Stimulated activated effector memory CD8-positive, alpha-beta T cell treated with anti-CD3 and anti-CD28 coated beads, Interleukin-12 subunit alpha, Interleukin-12 subunit beta, amount 100 ng/mL, for 72 hours (primary cell): Measurements from ENCODE around the gene CKB.

Experiments used
- ATAC-seq: fragments of 150-1000 bp; cut with Tn5 transposase; 2 replicates; pipeline ENCODE4 v1.10.0; 2021
- DNase-seq, 2 donors: peaks; one replicate each; pipeline ENCODE4 v3.0.0; 2021 to 2022; ENCODE audit warnings: low spot score in 2 of 2
- H3K27ac Mint-ChIP-seq: one replicate; pipeline ENCODE4 v1.8.0; 2022; ENCODE audit warnings: mild to moderate bottlenecking, mixed read lengths
- H3K36me3 Mint-ChIP-seq: one replicate; pipeline ENCODE4 v1.8.0; 2022; ENCODE audit warnings: mild to moderate bottlenecking, mixed read lengths
- H3K4me1 Mint-ChIP-seq: one replicate; pipeline ENCODE4 v1.8.0; 2022; ENCODE audit warnings: mixed read lengths
- H3K4me3 Mint-ChIP-seq: one replicate; pipeline ENCODE4 v1.8.0; 2022; ENCODE audit warnings: mild to moderate bottlenecking, mixed read lengths
- H3K9me3 Mint-ChIP-seq: one replicate; pipeline ENCODE4 v1.8.0; 2022; ENCODE audit warnings: mixed read lengths

Gene CKB

GRCh38 chr14:103543721-103544387, 21.2 kb upstream of the CKB start:
- no peaks in the 10 kb centered on the region for H3K9me3 Mint-ChIP-seq
- no peaks in the 10 kb centered on the region for H3K4me1 Mint-ChIP-seq
- no peak overlapping the region for H3K4me3 Mint-ChIP-seq
- DNase-seq (no peak), ATAC-seq (no peak)
- no peak overlapping the region for H3K27ac Mint-ChIP-seq
- peaks cover 6% of the 10 kb centered on the region for H3K36me3 Mint-ChIP-seq

- no peak overlapping the region for H3K27ac Mint-ChIP-seq
- peaks cover 6% of the 10 kb centered on the region for H3K36me3 Mint-ChIP-seq
- H3K4me1 Mint-ChIP-seq = no peaks in the 10 kb centered on the region
- H3K4me3 Mint-ChIP-seq = no peak overlapping the region
- ATAC-seq (no peak), DNase-seq (no peak)
- no peaks in the 10 kb centered on the region for H3K9me3 Mint-ChIP-seq
Measured at GRCh38 chr14:103543140-103543539, 20.5 kb upstream of the CKB start.

GRCh38 chr14:103542605-103543088, 20.0 kb upstream of the CKB start:
- no peak overlapping the region for H3K27ac Mint-ChIP-seq
- ATAC-seq = no peak
- no peak for DNase-seq
- no peak overlapping the region for H3K4me3 Mint-ChIP-seq
- no peaks in the 10 kb centered on the region for H3K4me1 Mint-ChIP-seq
- H3K9me3 Mint-ChIP-seq = no peaks in the 10 kb centered on the region
- H3K36me3 Mint-ChIP-seq = peaks cover 6% of the 10 kb centered on the region

GRCh38 chr14:103541709-103542604, 19.3 kb upstream of the CKB start:
- Mint-ChIP-seq H3K4me3 (no peak overlapping the region), H3K9me3 (no peaks in the 10 kb centered on the region), H3K36me3 (peaks cover 6% of the 10 kb centered on the region), H3K4me1 (no peaks in the 10 kb centered on the region), H3K27ac (no peak overlapping the region)
- DNase-seq = no peak
- no peak for ATAC-seq

GRCh38 chr14:103540821-103541708, 18.4 kb upstream of the CKB start:
- Mint-ChIP-seq H3K36me3 (peaks cover 6% of the 10 kb centered on the region), H3K4me1 (no peaks in the 10 kb centered on the region), H3K9me3 (no peaks in the 10 kb centered on the region), H3K4me3 (no peak overlapping the region), H3K27ac (no peak overlapping the region)
- ATAC-seq (no peak), DNase-seq (no peak)

- no peak for ATAC-seq
- H3K27ac Mint-ChIP-seq = no peak overlapping the region
- H3K36me3 Mint-ChIP-seq = peaks cover 6% of the 10 kb centered on the region
Measured at GRCh38 chr14:103539056-103539825, 16.6 kb upstream of the CKB start.

GRCh38 chr14:103538291-103539055, 15.8 kb upstream of the CKB start:
- no peak for ATAC-seq
- H3K4me1 Mint-ChIP-seq = no peaks in the 10 kb centered on the region
- no peaks in the 10 kb centered on the region for H3K9me3 Mint-ChIP-seq
- H3K36me3 Mint-ChIP-seq = peaks cover 6% of the 10 kb centered on the region
- no peak overlapping the region for H3K4me3 Mint-ChIP-seq
- H3K27ac Mint-ChIP-seq = no peak overlapping the region
- DNase-seq = no peak

More at GRCh38 chr14:103539056-103539825, 16.6 kb upstream of the CKB start:
- H3K4me1 Mint-ChIP-seq = no peaks in the 10 kb centered on the region
- no peak for DNase-seq
- H3K4me3 Mint-ChIP-seq = no peak overlapping the region
- no peaks in the 10 kb centered on the region for H3K9me3 Mint-ChIP-seq

GRCh38 chr14:103537175-103537990, 14.8 kb upstream of the CKB start:
- H3K36me3 Mint-ChIP-seq = peaks cover 6% of the 10 kb centered on the region
- H3K4me1 Mint-ChIP-seq = no peaks in the 10 kb centered on the region
- H3K4me3 Mint-ChIP-seq = no peak overlapping the region

GRCh38 chr14:103536693-103537092, 14.1 kb upstream of the CKB start:
- Mint-ChIP-seq H3K27ac (no peak overlapping the region), H3K9me3 (no peaks in the 10 kb centered on the region), H3K4me3 (no peak overlapping the region), H3K4me1 (peaks cover 3% of the 10 kb centered on the region), H3K36me3 (peaks cover 10% of the 10 kb centered on the region)
- DNase-seq (no peak), ATAC-seq (no peak)

More at GRCh38 chr14:103537175-103537990, 14.8 kb upstream of the CKB start:
- Mint-ChIP-seq H3K9me3 (no peaks in the 10 kb centered on the region), H3K27ac (no peak overlapping the region)
- ATAC-seq (no peak), DNase-seq (no peak)

- no peaks in the 10 kb centered on the region for H3K9me3 Mint-ChIP-seq
- DNase-seq = no peak
- no peak for ATAC-seq
- H3K4me3 Mint-ChIP-seq = no peak overlapping the region
- H3K27ac Mint-ChIP-seq = no peak overlapping the region
- H3K36me3 Mint-ChIP-seq = peaks cover 16% of the 10 kb centered on the region
- H3K4me1 Mint-ChIP-seq = peaks cover 9% of the 10 kb centered on the region
Measured at GRCh38 chr14:103535891-103536565, 13.4 kb upstream of the CKB start.

GRCh38 chr14:103535081-103535890, 12.7 kb upstream of the CKB start:
- no peaks in the 10 kb centered on the region for H3K9me3 Mint-ChIP-seq
- no peak overlapping the region for H3K4me3 Mint-ChIP-seq
- DNase-seq (no peak), ATAC-seq (no peak)
- H3K27ac Mint-ChIP-seq = no peak overlapping the region
- H3K4me1 Mint-ChIP-seq = peaks cover 17% of the 10 kb centered on the region
- H3K36me3 Mint-ChIP-seq = peaks cover 20% of the 10 kb centered on the region

GRCh38 chr14:103534576-103535061, 12.0 kb upstream of the CKB start:
- Mint-ChIP-seq H3K4me3 (no peak overlapping the region), H3K4me1 (peaks cover 23% of the 10 kb centered on the region), H3K27ac (no peak overlapping the region), H3K9me3 (no peaks in the 10 kb centered on the region), H3K36me3 (peaks cover 26% of the 10 kb centered on the region)
- ATAC-seq (no peak), DNase-seq (no peak)
